Activated CD8-positive, alpha-beta T cell treated with anti-CD3 and anti-CD28 coated beads, Interleukin-2, amount 10 ng/mL, durations not matched to agents 7 days and 5 days (primary cell): Measurements from ENCODE around the gene PPP2R2C. TPM values are rescaled to one million over a fixed set of nuclear protein-coding genes. Genes with fewer than 3 reads are reported as not detected.

Experiments used
- ATAC-seq: fragments of 150-1000 bp; cut with Tn5 transposase; one replicate; pipeline ENCODE4 v1.10.0; 2021; ENCODE audit warnings: moderate library complexity
- CTCF ChIA-PET: fragments of 350-600 bp; sonication (Branson Sonifier 250); formaldehyde crosslinking; loops from one replicate; lab custom pipeline; 2021; ENCODE audit warnings: antibody characterized with exemption; lab: Charles Lee
- POLR2A ChIA-PET: fragments of 350-600 bp; sonication (Branson Sonifier 250); formaldehyde crosslinking; loops from one replicate; lab custom pipeline; 2021; ENCODE audit warnings: antibody characterized with exemption; lab: Charles Lee
- DNase-seq: peaks from one replicate; pipeline ENCODE4 v3.0.0-alpha.2; 2020
- H3K27ac Mint-ChIP-seq: one replicate; pipeline ENCODE4 v1.8.0; 2021; ENCODE audit warnings: mild to moderate bottlenecking, mixed read lengths
- H3K27me3 Mint-ChIP-seq: one replicate; pipeline ENCODE4 v1.8.0; 2021; ENCODE audit warnings: low read depth, mixed read lengths
- H3K36me3 Mint-ChIP-seq: one replicate; pipeline ENCODE4 v1.8.0; 2021; ENCODE audit warnings: low read depth, mixed read lengths
- H3K4me1 Mint-ChIP-seq: one replicate; pipeline ENCODE4 v1.8.0; 2021; ENCODE audit warnings: low read depth, mixed read lengths
- H3K4me3 Mint-ChIP-seq: one replicate; pipeline ENCODE4 v1.8.0; 2021; ENCODE audit warnings: mild to moderate bottlenecking, mixed read lengths
- H3K9me3 Mint-ChIP-seq: one replicate; pipeline ENCODE4 v1.8.0; 2022; ENCODE audit warnings: mixed read lengths; ENCODE audit not compliant: insufficient read depth
- total RNA-seq, 2 experiments: library from RNA; stranded (reverse); gene quantifications; one replicate each; pipeline ENCODE4 v1.2.3, GENCODE V29; 2021

Gene PPP2R2C
- total RNA-seq, 2 experiments from 2014 or later, result not detected

GRCh38 chr4:6290769-6291547 is 181.5 kb downstream of the PPP2R2C start:
- no peaks in the 10 kb centered on the region for H3K27me3 Mint-ChIP-seq
- ChIA-PET CTCF (no interaction called here), POLR2A (no interaction called here)
- no peaks in the 10 kb centered on the region for H3K9me3 Mint-ChIP-seq
- H3K4me1 Mint-ChIP-seq, result no peaks in the 10 kb centered on the region
- H3K4me3 Mint-ChIP-seq, result no peak overlapping the region
- ATAC-seq, result no peak
- no peak overlapping the region for H3K27ac Mint-ChIP-seq
- DNase-seq, result no peak
- no peaks in the 10 kb centered on the region for H3K36me3 Mint-ChIP-seq

GRCh38 chr4:6290256-6290655 is 182.2 kb downstream of the PPP2R2C start:
- no peaks in the 10 kb centered on the region for H3K4me1 Mint-ChIP-seq
- no peak overlapping the region for H3K4me3 Mint-ChIP-seq
- CTCF ChIA-PET, result no interaction called here
- no peaks in the 10 kb centered on the region for H3K9me3 Mint-ChIP-seq
- DNase-seq, result no peak
- H3K27me3 Mint-ChIP-seq, result no peaks in the 10 kb centered on the region
- H3K36me3 Mint-ChIP-seq, result no peaks in the 10 kb centered on the region
- POLR2A ChIA-PET, result no interaction called here
- no peak for ATAC-seq
- H3K27ac Mint-ChIP-seq, result no peak overlapping the region

GRCh38 chr4:6288871-6289270 is 183.5 kb downstream of the PPP2R2C start:
- CTCF ChIA-PET, result no interaction called here
- no peaks in the 10 kb centered on the region for H3K9me3 Mint-ChIP-seq

GRCh38 chr4:6288342-6288741 is 184.1 kb downstream of the PPP2R2C start:
- H3K36me3 Mint-ChIP-seq, result no peaks in the 10 kb centered on the region
- ATAC-seq (no peak), DNase-seq (no peak)
- H3K9me3 Mint-ChIP-seq, result no peaks in the 10 kb centered on the region
- H3K4me3 Mint-ChIP-seq, result no peak overlapping the region
- no peaks in the 10 kb centered on the region for H3K4me1 Mint-ChIP-seq
- no peak overlapping the region for H3K27ac Mint-ChIP-seq
- POLR2A ChIA-PET, result no interaction called here
- no peaks in the 10 kb centered on the region for H3K27me3 Mint-ChIP-seq
- CTCF ChIA-PET, result interaction anchor here (1.0 kb wide), 1 partner anchor 44 kb away, joined by 3 read pairs; no protein-coding TSS in a partner anchor

More at GRCh38 chr4:6288871-6289270, 183.5 kb downstream of the PPP2R2C start:
- ATAC-seq (no peak), DNase-seq (no peak)
- POLR2A ChIA-PET, result no interaction called here
- Mint-ChIP-seq H3K4me1 (no peaks in the 10 kb centered on the region), H3K27ac (no peak overlapping the region), H3K36me3 (no peaks in the 10 kb centered on the region), H3K4me3 (no peak overlapping the region), H3K27me3 (no peaks in the 10 kb centered on the region)

GRCh38 chr4:6287017-6287788 is 185.2 kb downstream of the PPP2R2C start:
- POLR2A ChIA-PET, result no interaction called here
- ATAC-seq, result no peak
- Mint-ChIP-seq H3K9me3 (no peaks in the 10 kb centered on the region), H3K36me3 (no peaks in the 10 kb centered on the region), H3K4me1 (no peaks in the 10 kb centered on the region), H3K4me3 (no peak overlapping the region), H3K27ac (no peak overlapping the region), H3K27me3 (peaks cover 3% of the 10 kb centered on the region)
- CTCF ChIA-PET, result interaction anchor here (1.0 kb wide), 1 partner anchor 45 kb away, joined by 3 read pairs; no protein-coding TSS in a partner anchor
- no peak for DNase-seq

- ChIA-PET POLR2A (no interaction called here), CTCF (no interaction called here)
- DNase-seq (no peak), ATAC-seq (no peak)
- Mint-ChIP-seq H3K4me1 (peaks cover 12% of the 10 kb centered on the region), H3K4me3 (no peak overlapping the region), H3K9me3 (no peaks in the 10 kb centered on the region), H3K27ac (no peak overlapping the region), H3K36me3 (no peaks in the 10 kb centered on the region), H3K27me3 (peaks cover 5% of the 10 kb centered on the region)
These were observed 189.1 kb downstream of the PPP2R2C start for GRCh38 chr4:6283282-6283681.

- no peak for DNase-seq
- no peaks in the 10 kb centered on the region for H3K9me3 Mint-ChIP-seq
- H3K27me3 Mint-ChIP-seq, result peaks cover 5% of the 10 kb centered on the region
- H3K27ac Mint-ChIP-seq, result no peak overlapping the region
- H3K4me3 Mint-ChIP-seq, result no peak overlapping the region
- H3K36me3 Mint-ChIP-seq, result no peaks in the 10 kb centered on the region
- ChIA-PET POLR2A (no interaction called here), CTCF (no interaction called here)
- ATAC-seq, result no peak
- H3K4me1 Mint-ChIP-seq, result peaks cover 13% of the 10 kb centered on the region
These were observed 190.1 kb downstream of the PPP2R2C start for GRCh38 chr4:6282314-6282771.

GRCh38 chr4:6281436-6282313 is 190.7 kb downstream of the PPP2R2C start:
- Mint-ChIP-seq H3K27me3 (peaks cover 5% of the 10 kb centered on the region), H3K4me3 (no peak overlapping the region), H3K36me3 (no peaks in the 10 kb centered on the region), H3K4me1 (peaks cover 13% of the 10 kb centered on the region), H3K27ac (no peak overlapping the region), H3K9me3 (no peaks in the 10 kb centered on the region)
- DNase-seq (no peak), ATAC-seq (no peak)
- ChIA-PET CTCF (interaction anchor here (1.3 kb wide), 1 partner anchor 32 kb away, joined by 3 read pairs; no protein-coding TSS in a partner anchor), POLR2A (no interaction called here)

- Mint-ChIP-seq H3K27me3 (peaks cover 5% of the 10 kb centered on the region), H3K27ac (no peak overlapping the region), H3K9me3 (no peaks in the 10 kb centered on the region), H3K4me1 (peaks cover 13% of the 10 kb centered on the region), H3K36me3 (no peaks in the 10 kb centered on the region), H3K4me3 (no peak overlapping the region)
- POLR2A ChIA-PET, result no interaction called here
- ATAC-seq (no peak), DNase-seq (no peak)
- CTCF ChIA-PET, result interaction anchor here (0.7 to 1.3 kb wide), 2 partner anchors 31 to 138 kb away, joined by 3 read pairs; no protein-coding TSS in a partner anchor
These were observed 191.9 kb downstream of the PPP2R2C start for GRCh38 chr4:6280365-6280996.

- no peaks in the 10 kb centered on the region for H3K36me3 Mint-ChIP-seq
- H3K4me3 Mint-ChIP-seq, result no peak overlapping the region
- peaks cover 8% of the 10 kb centered on the region for H3K27me3 Mint-ChIP-seq
- peaks cover 13% of the 10 kb centered on the region for H3K4me1 Mint-ChIP-seq
- ChIA-PET CTCF (interaction anchor here (1.0 to 1.9 kb wide), 2 partner anchors 29 to 145 kb away, joined by 5 to 10 read pairs; no protein-coding TSS in a partner anchor), POLR2A (interaction anchor here (0.6 kb wide), 1 partner anchor 1173 kb away, joined by 4 read pairs; no protein-coding TSS in a partner anchor)
- ATAC-seq, result no peak
- H3K27ac Mint-ChIP-seq, result no peak overlapping the region
- no peaks in the 10 kb centered on the region for H3K9me3 Mint-ChIP-seq
- no peak for DNase-seq
These were observed 192.7 kb downstream of the PPP2R2C start for GRCh38 chr4:6279582-6280289.
